K562 (cell line): ENCODE data around the gene DUS3L. TPM values are rescaled to one million over a fixed set of nuclear protein-coding genes. Genes with fewer than 3 reads are reported as not detected.

ENCODE experiments used
- BRF2 ChIP-seq: IDR thresholded peaks from 3 replicates; pipeline ENCODE4 v1.6.1; 2011; ENCODE audit warnings: borderline replicate concordance, mild to moderate bottlenecking; ENCODE audit not compliant: insufficient read length, insufficient read depth
- CTCF ChIP-seq, 3 experiments: IDR thresholded peaks in 2 of 3; conservative IDR thresholded peaks in 1 of 3; 2 replicates each; pipeline ENCODE4 v1.5.1; 2011 to 2012; ENCODE audit warnings: low read length in 3 of 3, mild to moderate bottlenecking in 3 of 3, control low read depth in 2 of 3, improper control_type of control experiment in 1 of 3, inconsistent platforms in 1 of 3, low read depth in 1 of 3, mixed read lengths in 1 of 3, moderate library complexity in 1 of 3; ENCODE audit not compliant: insufficient read depth in 2 of 3
- GATA2 ChIP-seq: sonication (generic); formaldehyde crosslinking; IDR thresholded peaks from 2 replicates; pipeline ENCODE4 v1.4.0; 2020; ENCODE audit warnings: mild to moderate bottlenecking, missing genetic modification reagents
- KDM5B ChIP-seq: fragments of 200-600 bp; sonication (generic); IDR thresholded peaks from 2 replicates; pipeline ENCODE4 v1.6.1; 2012; ENCODE audit warnings: low read depth, mild to moderate bottlenecking, moderate library complexity, low read length, control low read depth, inconsistent platforms; ENCODE audit not compliant: insufficient replicate concordance
- MCM5 ChIP-seq: fragments of 450-650 bp; IDR thresholded peaks from 2 replicates; pipeline ENCODE4 v1.6.1; 2016; ENCODE audit warnings: low read depth
- NEUROD1 ChIP-seq: fragments of 150-350 bp; IDR thresholded peaks from 2 replicates; pipeline ENCODE4 v1.6.1; 2014; ENCODE audit warnings: borderline replicate concordance, low read length, low read depth; ENCODE audit not compliant: partially characterized antibody
- RBM22 ChIP-seq: fragments of 200-400 bp; formaldehyde crosslinking; IDR thresholded peaks from 2 replicates; pipeline ENCODE4 v1.6.1; 2018; ENCODE audit warnings: low read length, low read depth; ENCODE audit not compliant: poor library complexity, severe bottlenecking
- RBM34 ChIP-seq: fragments of 200-400 bp; formaldehyde crosslinking; IDR thresholded peaks from 2 replicates; pipeline ENCODE4 v1.6.1; 2018; ENCODE audit warnings: low read length, borderline replicate concordance; ENCODE audit not compliant: insufficient read depth
- TAF7 ChIP-seq: fragments of 450-650 bp; IDR thresholded peaks from 2 replicates; pipeline ENCODE4 v1.6.1; 2016; ENCODE audit warnings: missing genetic modification characterization, missing compliant biosample characterization
- YY1 ChIP-seq, 3 experiments: IDR thresholded peaks; 2 replicates each; pipeline ENCODE4 v1.6.1; 2011; ENCODE audit warnings: low read length in 2 of 3, mild to moderate bottlenecking in 2 of 3, moderate library complexity in 2 of 3, borderline replicate concordance in 1 of 3, control low read depth in 1 of 3, low read depth in 1 of 3; ENCODE audit not compliant: insufficient read depth in 3 of 3, insufficient replicate concordance in 2 of 3, control insufficient read depth in 1 of 3, insufficient read length in 1 of 3; ENCODE audit errors: extremely low read depth in 1 of 3
- ZFP30 ChIP-seq: fragments of 250-450 bp; sonication (Bioruptor Pico); IDR thresholded peaks from 2 replicates; pipeline ENCODE4 v1.8.0; 2022; ENCODE audit warnings: moderate library complexity, mild to moderate bottlenecking, inconsistent platforms, borderline replicate concordance
- ZNF146 ChIP-seq: IDR thresholded peaks from one replicate; pipeline ENCODE4 v1.6.1; 2018; ENCODE audit warnings: missing compliant biosample characterization; ENCODE audit not compliant: unreplicated experiment
- ZNF184 ChIP-seq: sonication (generic); formaldehyde crosslinking; IDR thresholded peaks from 2 replicates; pipeline ENCODE4 v1.5.0; 2020; ENCODE audit warnings: missing genetic modification reagents
- ZNF384 ChIP-seq: IDR thresholded peaks from 2 replicates; pipeline ENCODE4 v1.6.1; 2012; ENCODE audit warnings: low read depth, low read length, improper control_type of control experiment
- polyA plus RNA-seq, 8 experiments: library from polyadenylated mRNA; depleted of rRNA in 4 of 8; stranded (reverse) in 5 of 8; unstranded in 3 of 8; fragments of >200 nt; fragmentation: Nextera tagmentation in 2 of 8; fragmentation: Illumina TruSeq in 1 of 8; extraction: Ambion mirVana in 2 of 8; extraction: Trizol in 1 of 8; gene quantifications; 2 replicates each; pipeline versions ENCODE4 v1.2.1 to v1.2.3, GENCODE V29; 2011 to 2014; ENCODE audit warnings: inconsistent platforms in 1 of 8, missing spikeins in 1 of 8
- total RNA-seq, 7 experiments: library from RNA; depleted of rRNA in 6 of 7; stranded (reverse); fragments of >200 nt in 6 of 7; fragmentation: Illumina TruSeq in 2 of 7; extraction: Trizol in 2 of 7; gene quantifications; 2 replicates each; pipeline versions ENCODE4 v1.2.1 to v1.2.3, GENCODE V29; 2011 to 2021; ENCODE audit warnings: low replicate concordance in 1 of 7
- TF ChIP-seq, protein P1 (sequence below), 2 experiments: fragments of 450-650 bp in 1 of 2; IDR thresholded peaks; 2 replicates each; pipeline ENCODE4 v1.6.1; 2011 to 2017; ENCODE audit warnings: low read depth in 2 of 2, antibody characterized with exemption in 1 of 2, borderline replicate concordance in 1 of 2, low read length in 1 of 2, mild to moderate bottlenecking in 1 of 2, mixed read lengths in 1 of 2; ENCODE audit not compliant: control insufficient read depth in 1 of 2
- TF ChIP-seq, protein P2 (sequence below): fragments of 450-650 bp; IDR thresholded peaks from 2 replicates; pipeline ENCODE4 v1.6.1; 2016; ENCODE audit warnings: mild to moderate bottlenecking

DUS3L gene
- total and polyA plus RNA-seq, 9 of the 15 experiments (the other 6 are each of a cell fraction or from before 2014, with no cell fraction given), result 1.7 to 102 (median 77.5) TPM

- TF ChIP-seq CTCF (IDR thresholded peaks at IDR 0.05 in 2 of 3, conservative IDR thresholded peaks at IDR 0.05 in 1 of 3; ENCODE audit: insufficient read depth in 2 of 3, low read depth in 1 of 3, low read length in 3 of 3) (peak; percentile 98 to 100 (median 99)), YY1 (IDR thresholded peaks at IDR 0.05; ENCODE audit: borderline replicate concordance in 1 of 3, control insufficient read depth in 1 of 3, extremely low read depth in 1 of 3, insufficient read depth in 3 of 3, insufficient read length in 1 of 3, insufficient replicate concordance in 2 of 3, low read depth in 1 of 3, low read length in 2 of 3) (peak in 2 of 3 experiments; percentile 67 to 73), ZFP30 (CRISPR knock-in tag) (no peak), ZNF146 (CRISPR knock-in tag) (no peak), BRF2 (no peak), RBM34 (no peak), RBM22 (no peak), TAF7 (tag) (no peak), NEUROD1 (no peak), MCM5 (no peak), GATA2 (CRISPR knock-in tag) (peak; percentile 60; the same call in 1 of the 2 replicates), KDM5B (no peak), ZNF184 (CRISPR knock-in tag) (no peak), ZNF384 (peak; percentile 30; the same call in 1 of the 2 replicates)
- TF ChIP-seq, protein P1, sequence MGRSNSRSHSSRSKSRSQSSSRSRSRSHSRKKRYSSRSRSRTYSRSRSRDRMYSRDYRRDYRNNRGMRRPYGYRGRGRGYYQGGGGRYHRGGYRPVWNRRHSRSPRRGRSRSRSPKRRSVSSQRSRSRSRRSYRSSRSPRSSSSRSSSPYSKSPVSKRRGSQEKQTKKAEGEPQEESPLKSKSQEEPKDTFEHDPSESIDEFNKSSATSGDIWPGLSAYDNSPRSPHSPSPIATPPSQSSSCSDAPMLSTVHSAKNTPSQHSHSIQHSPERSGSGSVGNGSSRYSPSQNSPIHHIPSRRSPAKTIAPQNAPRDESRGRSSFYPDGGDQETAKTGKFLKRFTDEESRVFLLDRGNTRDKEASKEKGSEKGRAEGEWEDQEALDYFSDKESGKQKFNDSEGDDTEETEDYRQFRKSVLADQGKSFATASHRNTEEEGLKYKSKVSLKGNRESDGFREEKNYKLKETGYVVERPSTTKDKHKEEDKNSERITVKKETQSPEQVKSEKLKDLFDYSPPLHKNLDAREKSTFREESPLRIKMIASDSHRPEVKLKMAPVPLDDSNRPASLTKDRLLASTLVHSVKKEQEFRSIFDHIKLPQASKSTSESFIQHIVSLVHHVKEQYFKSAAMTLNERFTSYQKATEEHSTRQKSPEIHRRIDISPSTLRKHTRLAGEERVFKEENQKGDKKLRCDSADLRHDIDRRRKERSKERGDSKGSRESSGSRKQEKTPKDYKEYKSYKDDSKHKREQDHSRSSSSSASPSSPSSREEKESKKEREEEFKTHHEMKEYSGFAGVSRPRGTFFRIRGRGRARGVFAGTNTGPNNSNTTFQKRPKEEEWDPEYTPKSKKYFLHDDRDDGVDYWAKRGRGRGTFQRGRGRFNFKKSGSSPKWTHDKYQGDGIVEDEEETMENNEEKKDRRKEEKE (IDR thresholded peaks at IDR 0.05; ENCODE audit: borderline replicate concordance in 1 of 2, control insufficient read depth in 1 of 2, low read depth in 2 of 2, low read length in 1 of 2), result no peak; a peak in 1 of 4 replicates
- TF ChIP-seq, protein P2, sequence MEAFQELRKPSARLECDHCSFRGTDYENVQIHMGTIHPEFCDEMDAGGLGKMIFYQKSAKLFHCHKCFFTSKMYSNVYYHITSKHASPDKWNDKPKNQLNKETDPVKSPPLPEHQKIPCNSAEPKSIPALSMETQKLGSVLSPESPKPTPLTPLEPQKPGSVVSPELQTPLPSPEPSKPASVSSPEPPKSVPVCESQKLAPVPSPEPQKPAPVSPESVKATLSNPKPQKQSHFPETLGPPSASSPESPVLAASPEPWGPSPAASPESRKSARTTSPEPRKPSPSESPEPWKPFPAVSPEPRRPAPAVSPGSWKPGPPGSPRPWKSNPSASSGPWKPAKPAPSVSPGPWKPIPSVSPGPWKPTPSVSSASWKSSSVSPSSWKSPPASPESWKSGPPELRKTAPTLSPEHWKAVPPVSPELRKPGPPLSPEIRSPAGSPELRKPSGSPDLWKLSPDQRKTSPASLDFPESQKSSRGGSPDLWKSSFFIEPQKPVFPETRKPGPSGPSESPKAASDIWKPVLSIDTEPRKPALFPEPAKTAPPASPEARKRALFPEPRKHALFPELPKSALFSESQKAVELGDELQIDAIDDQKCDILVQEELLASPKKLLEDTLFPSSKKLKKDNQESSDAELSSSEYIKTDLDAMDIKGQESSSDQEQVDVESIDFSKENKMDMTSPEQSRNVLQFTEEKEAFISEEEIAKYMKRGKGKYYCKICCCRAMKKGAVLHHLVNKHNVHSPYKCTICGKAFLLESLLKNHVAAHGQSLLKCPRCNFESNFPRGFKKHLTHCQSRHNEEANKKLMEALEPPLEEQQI, result no peak
Observed at GRCh38 chr19:5803752-5804515, 13.0 kb upstream of the DUS3L start (continued).
